ENCODE results near the gene RPP25L.

RPP25L gene

GRCh38 chr9:34575862-34576596, 35.9 kb downstream of the RPP25L start:
- in situ Hi-C loops (cut with MboI; ENCODE audit: low pct_unique_long_range_greater_than_20kb, low sequenced_read_pairs), result loop anchor here (25.0 kb wide), 1 partner anchor 164 kb away; no protein-coding TSS in a partner anchor
- DNase-seq, result no peak

DNA sequence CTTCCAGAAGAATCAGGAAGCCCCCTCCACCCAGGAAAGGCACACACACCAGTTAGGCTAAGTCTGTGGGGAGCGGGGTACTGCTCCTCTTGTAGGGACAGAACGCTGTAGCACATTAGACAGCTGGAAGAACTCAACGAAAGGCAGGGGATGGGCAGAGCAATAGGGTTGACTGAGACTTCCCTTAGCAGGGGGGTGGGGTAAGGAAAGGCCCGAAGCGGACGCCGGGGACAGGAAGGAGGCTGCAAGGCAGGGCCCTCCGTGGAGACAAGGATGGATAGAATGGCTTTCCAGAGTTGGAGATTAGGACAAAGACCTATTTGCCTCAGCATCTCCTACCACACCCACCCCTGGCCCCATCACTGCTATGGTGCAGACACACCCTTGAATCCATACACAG, 36.7 kb downstream of the RPP25L start:
- DNase-seq, result no peak
- in situ Hi-C loops (cut with MboI; ENCODE audit: low pct_unique_long_range_greater_than_20kb, low sequenced_read_pairs), result loop anchor here (25.0 kb wide), 1 partner anchor 163 kb away; no protein-coding TSS in a partner anchor

GRCh38 chr9:34574571-34574970, 37.3 kb downstream of the RPP25L start:
- no peak for DNase-seq

GRCh38 chr9:34573599-34574325, 38.1 kb downstream of the RPP25L start:
- in situ Hi-C loops (cut with MboI; ENCODE audit: low pct_unique_long_range_greater_than_20kb, low sequenced_read_pairs), result no loop called here
- no peak for DNase-seq

More at GRCh38 chr9:34574571-34574970, 37.3 kb downstream of the RPP25L start:
- in situ Hi-C loops (cut with MboI; ENCODE audit: low pct_unique_long_range_greater_than_20kb, low sequenced_read_pairs), result no loop called here

DNA sequence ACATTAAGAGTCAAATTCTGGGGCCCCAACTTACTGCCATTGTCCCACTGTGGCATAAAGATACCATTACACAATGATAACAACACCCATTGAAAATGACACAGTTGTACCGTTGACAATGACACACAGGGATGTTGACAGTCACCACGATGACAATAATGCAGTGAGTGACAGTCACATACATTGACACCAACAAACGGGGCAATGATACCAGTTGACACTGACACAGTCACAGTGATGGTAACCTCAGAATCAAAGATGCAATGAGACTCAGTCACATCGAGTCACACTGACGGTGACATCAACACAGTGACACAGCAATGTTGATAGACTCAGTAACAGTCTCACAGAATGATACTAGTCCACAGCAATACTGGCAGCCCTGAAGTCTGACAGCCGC, 39.3 kb downstream of the RPP25L start:
- DNase-seq, result no peak
- in situ Hi-C loops (cut with MboI; ENCODE audit: low pct_unique_long_range_greater_than_20kb, low sequenced_read_pairs), result no loop called here

GRCh38 chr9:34572092-34572491, 39.8 kb downstream of the RPP25L start:
- in situ Hi-C loops (cut with MboI; ENCODE audit: low pct_unique_long_range_greater_than_20kb, low sequenced_read_pairs), result no loop called here

DNA sequence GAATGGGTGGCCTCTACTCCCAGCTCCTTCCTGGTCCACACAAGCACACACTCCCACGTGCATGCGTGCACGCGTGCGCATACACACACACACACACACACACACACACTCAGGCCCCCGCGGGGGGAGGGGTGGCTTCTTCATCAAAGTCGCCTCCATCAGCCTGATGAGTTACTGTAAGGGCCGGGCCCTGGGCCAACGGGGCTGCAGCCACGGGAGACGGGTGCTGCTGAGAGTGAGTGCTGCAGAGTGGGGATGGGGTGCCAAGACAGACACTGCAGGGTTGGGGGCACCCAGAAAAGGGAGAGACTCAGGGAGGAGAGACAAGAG, 40.5 kb downstream of the RPP25L start:
- in situ Hi-C loops (cut with MboI; ENCODE audit: low pct_unique_long_range_greater_than_20kb, low sequenced_read_pairs), result no loop called here

More at GRCh38 chr9:34572092-34572491, 39.8 kb downstream of the RPP25L start:
- no peak for DNase-seq

GRCh38 chr9:34570809-34571480, 41.0 kb downstream of the RPP25L start:
- DNase-seq, result no peak
- in situ Hi-C loops (cut with MboI; ENCODE audit: low pct_unique_long_range_greater_than_20kb, low sequenced_read_pairs), result no loop called here

More for the DNA sequence above, 40.5 kb downstream of the RPP25L start:
- no peak for DNase-seq

- no peak for DNase-seq
Observed at GRCh38 chr9:34570376-34570775, 41.5 kb downstream of the RPP25L start.

GRCh38 chr9:34568774-34569173, 43.1 kb downstream of the RPP25L start:
- no peak for DNase-seq
- in situ Hi-C loops (cut with MboI; ENCODE audit: low pct_unique_long_range_greater_than_20kb, low sequenced_read_pairs), result no loop called here

More at GRCh38 chr9:34570376-34570775, 41.5 kb downstream of the RPP25L start:
- in situ Hi-C loops (cut with MboI; ENCODE audit: low pct_unique_long_range_greater_than_20kb, low sequenced_read_pairs), result no loop called here

DNA sequence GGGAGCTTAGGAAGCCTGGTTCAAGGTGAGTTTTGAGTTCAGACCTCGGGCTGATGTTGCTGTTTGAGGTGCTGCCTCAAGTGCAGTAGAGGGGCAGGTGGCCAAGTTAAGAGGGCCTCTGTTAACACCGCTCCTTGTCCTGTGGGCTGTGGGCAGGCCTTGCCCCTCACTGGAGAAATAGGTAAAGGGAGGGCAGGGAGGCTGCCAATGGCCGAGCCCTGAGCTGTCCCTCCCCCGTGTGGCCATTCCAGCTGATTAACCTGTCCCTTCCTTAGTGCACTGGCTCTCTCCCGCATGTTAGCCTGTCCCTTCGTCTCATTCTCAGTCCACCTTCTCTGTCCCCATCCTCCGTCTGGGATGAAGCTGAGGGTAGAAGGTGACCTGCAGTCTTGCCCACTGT, 43.8 kb downstream of the RPP25L start:
- in situ Hi-C loops (cut with MboI; ENCODE audit: low pct_unique_long_range_greater_than_20kb, low sequenced_read_pairs), result no loop called here
- no peak for DNase-seq

- DNase-seq, result no peak
- in situ Hi-C loops (cut with MboI; ENCODE audit: low pct_unique_long_range_greater_than_20kb, low sequenced_read_pairs), result no loop called here
Observed at GRCh38 chr9:34566972-34567371, 44.9 kb downstream of the RPP25L start.

DNA sequence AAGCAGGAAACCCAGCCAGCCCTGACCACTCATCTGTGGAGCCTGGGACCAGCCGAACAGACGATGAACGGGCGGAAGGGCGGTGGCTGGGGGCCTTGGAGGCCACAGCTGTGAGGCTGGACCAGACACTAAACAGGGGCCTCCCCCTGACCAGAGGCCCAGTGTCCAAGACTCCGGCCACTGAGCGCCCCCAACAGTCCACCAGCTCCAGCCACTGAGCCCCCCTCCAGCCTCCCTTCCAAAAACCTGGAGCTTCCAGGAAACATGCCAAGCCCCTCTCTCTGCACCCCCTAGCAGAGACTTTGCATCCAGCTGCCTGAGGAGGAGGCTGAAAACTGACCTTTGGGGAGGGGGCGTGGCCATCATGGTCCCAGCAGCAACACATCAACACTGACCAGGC, 45.6 kb downstream of the RPP25L start:
- DNase-seq, result no peak
- in situ Hi-C loops (cut with MboI; ENCODE audit: low pct_unique_long_range_greater_than_20kb, low sequenced_read_pairs), result no loop called here

- in situ Hi-C loops (cut with MboI; ENCODE audit: low pct_unique_long_range_greater_than_20kb, low sequenced_read_pairs), result no loop called here
- no peak for DNase-seq
Observed at GRCh38 chr9:34565856-34566255, 46.0 kb downstream of the RPP25L start.

- DNase-seq, result no peak
- in situ Hi-C loops (cut with MboI; ENCODE audit: low pct_unique_long_range_greater_than_20kb, low sequenced_read_pairs), result no loop called here
Observed at GRCh38 chr9:34564617-34565016, 47.3 kb downstream of the RPP25L start.

GRCh38 chr9:34563262-34563661, 48.6 kb downstream of the RPP25L start:
- in situ Hi-C loops (cut with MboI; ENCODE audit: low pct_unique_long_range_greater_than_20kb, low sequenced_read_pairs), result no loop called here

DNA sequence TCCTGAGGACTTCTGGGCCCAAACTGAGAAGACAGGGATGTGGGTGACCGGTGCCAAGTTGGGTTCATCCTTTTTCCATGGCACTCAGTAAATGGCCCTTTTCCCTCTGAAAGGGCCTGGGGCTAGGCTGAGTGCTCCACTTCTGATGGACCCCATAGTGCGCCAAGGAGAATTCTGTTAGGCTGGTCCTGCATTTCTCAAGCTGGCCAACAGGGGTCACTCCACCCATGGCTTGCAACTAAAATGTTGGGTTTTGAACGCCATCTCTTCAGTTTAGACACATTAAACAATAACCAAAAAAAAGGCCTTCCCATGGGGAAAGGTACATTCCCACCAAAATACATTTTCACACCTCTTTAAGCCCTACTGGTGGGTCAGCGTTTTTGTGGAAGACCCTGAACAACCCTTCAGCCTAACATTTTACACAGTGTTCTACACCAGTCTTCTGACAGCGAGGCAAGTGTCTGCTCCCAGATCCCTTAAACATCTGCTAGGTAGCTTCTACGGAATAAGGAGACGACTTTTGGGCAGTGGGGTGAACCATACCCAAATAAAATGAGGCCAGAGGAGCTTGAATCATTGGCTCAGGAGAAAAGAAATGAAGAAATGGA, 49.7 kb downstream of the RPP25L start:
- in situ Hi-C loops (cut with MboI; ENCODE audit: low pct_unique_long_range_greater_than_20kb, low sequenced_read_pairs), result no loop called here
- peak; percentile 30 for DNase-seq

More at GRCh38 chr9:34563262-34563661, 48.6 kb downstream of the RPP25L start:
- no peak for DNase-seq

DNA sequence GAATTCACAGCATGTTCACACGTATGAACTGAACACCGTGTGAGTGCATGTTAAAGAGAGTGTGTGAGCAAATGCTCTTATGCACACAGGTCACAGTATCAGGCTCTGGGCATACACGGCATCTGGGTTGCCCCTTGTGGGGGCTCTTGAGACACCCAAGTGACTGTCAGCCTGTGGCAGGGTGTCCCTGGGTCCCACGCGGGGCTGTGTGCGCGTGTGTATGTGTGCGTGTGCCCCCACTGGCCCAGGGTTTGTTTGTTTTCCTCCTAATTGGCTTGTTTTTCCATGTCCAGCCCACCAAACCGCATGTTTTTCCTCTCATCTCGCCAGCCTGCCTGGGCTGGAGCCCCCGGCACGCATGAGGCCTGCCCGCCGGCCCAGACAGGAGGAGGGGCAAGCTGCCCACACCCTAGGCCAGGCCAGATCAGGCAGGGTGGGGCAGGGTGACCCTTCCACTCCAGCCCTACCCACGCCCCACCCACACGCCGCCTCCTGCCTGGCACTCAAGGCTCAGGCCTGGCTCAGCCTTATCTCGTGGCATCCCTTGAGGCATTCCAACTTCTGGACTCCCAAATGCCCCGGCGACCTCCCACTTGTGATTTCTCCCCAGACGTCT, 51.2 kb downstream of the RPP25L start:
- DNase-seq, result no peak

More for the DNA sequence above, 51.2 kb downstream of the RPP25L start:
- in situ Hi-C loops (cut with MboI; ENCODE audit: low pct_unique_long_range_greater_than_20kb, low sequenced_read_pairs), result no loop called here

Data from KBM-7 (cell line).